HG02884 (cell line): ENCODE measurements around the gene TFEB.

ENCODE experiments used
- ATAC-seq: cut with Tn5 transposase; IDR thresholded peaks from one replicate; pipeline ENCODE4 v1.9.1; 2021; ENCODE audit warnings: mild to moderate bottlenecking, moderate library complexity; ENCODE audit not compliant: unreplicated experiment

The TFEB gene

DNA sequence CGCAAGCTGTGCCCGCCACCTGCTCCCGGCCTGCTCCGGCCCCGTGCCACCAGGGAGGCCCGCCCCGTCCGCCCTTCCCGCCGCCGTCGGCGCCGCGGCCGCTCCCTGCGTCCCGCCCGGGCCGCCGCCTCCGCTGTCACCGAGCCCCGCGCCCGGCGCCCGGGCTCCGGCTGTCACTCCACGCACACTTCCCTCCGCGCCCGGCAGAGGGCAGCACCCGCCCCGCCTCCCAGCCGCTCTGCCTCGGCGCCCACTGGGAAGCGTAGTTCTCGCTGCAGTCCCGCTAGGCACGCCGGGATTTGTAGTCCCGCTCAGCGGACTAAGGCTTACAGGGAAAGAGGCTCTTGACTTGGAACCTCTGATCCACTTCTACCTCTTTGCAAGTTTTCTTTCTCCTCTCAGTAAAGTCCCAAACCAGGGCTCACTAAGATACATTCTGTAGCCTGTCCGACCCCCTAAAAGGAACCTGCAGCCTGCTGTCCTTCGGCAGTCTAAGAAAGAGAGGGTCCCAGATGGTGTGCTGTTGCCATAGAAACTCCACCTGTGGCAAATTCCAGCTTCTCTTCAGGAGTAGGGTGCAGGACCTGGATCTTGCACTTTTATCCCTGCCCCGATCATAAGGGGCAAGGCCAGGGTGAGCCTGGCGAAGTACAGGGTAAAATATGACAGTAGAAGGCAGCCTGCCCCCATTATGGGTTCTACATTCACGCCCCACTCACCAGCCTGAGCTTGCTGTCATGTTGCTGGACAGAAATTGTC, at the start of gene TFEB:
TSS of gene TFEB (minus strand) at position 182 of the 759 bp plus-strand sequence. CDS start 44,395 bp downstream, outside the sequence.
- ATAC-seq = peak; percentile 40

DNA sequence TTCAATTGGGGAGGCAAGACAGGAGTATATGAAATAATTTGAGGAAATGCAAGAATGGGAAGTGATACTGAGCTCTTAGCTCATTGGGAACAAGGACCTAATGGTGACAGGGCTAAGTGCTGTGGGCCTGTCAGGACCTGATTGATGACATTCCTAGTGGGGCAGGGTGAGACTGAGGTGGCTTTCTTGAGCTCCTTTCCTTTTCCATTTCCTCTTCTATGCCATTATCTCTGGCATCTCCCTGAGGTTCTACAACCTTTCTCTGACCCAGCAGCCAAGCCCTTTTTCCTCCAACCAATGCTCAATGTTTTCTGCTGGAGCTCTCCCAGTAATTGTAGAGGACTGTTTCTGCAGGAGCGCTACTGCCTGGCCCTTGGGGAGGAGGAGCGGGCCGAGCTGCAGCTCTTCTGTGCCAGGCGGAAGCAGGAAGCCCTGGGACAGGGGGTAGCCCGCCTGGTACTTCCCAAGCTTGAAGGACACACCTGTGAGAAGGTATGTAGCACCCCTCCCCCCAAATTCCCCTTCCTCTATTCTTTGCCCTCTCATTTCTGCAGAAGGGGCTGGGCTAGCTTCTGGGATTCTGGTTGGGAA, 49.3 kb upstream of the TFEB start:
- no peak for ATAC-seq

DNA sequence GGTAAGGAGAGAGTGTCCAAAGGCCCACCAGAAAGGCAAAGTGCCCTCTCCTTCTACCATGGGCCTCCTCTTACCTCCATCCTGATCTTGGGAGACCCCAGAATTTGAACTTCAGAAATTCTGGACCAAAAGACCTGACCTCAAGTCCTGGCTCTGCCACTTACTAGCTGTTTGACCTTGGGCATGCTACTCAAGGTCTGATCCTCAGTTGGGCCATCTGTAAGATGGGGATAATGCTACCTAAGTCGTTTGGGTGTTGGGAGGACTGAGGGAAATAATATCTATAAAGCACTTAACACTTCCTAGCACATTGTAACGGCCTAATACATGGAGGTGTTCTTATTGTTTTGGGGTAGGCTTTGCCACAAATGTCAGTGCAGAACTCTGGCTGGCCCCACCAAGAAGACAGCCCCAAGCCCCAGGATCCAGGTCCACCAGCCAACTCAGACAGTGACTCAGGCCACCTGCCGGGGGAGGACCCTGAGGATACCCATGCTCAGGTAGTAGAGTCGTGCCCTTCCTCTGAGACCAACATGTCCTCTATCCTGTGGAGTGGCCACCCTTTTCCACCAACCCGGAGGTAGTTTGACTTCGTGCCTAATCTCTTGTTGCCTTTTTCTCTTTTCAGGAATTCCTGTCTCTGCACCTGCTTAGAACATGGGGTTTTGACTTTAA, 47.8 kb upstream of the TFEB start:
- no peak for ATAC-seq

DNA sequence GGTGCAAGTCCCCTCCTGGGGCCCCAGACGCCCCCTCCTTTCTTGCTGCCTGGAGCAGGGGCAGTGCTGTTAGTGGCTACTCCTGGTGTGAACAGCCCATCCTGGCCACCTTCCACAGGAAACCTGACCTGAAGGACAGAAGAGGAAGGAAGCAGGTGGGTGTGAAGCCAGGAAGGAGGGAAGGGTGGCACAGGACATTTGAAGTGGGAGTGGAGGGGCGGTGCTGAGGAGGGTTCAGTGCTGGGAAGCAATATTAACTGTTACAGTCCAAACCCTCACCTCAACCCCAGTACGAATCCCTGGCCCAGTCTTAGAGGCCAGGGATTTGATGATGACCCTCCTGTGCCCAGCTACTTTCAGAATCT, 45.9 kb upstream of the TFEB start:
- no peak for ATAC-seq

DNA sequence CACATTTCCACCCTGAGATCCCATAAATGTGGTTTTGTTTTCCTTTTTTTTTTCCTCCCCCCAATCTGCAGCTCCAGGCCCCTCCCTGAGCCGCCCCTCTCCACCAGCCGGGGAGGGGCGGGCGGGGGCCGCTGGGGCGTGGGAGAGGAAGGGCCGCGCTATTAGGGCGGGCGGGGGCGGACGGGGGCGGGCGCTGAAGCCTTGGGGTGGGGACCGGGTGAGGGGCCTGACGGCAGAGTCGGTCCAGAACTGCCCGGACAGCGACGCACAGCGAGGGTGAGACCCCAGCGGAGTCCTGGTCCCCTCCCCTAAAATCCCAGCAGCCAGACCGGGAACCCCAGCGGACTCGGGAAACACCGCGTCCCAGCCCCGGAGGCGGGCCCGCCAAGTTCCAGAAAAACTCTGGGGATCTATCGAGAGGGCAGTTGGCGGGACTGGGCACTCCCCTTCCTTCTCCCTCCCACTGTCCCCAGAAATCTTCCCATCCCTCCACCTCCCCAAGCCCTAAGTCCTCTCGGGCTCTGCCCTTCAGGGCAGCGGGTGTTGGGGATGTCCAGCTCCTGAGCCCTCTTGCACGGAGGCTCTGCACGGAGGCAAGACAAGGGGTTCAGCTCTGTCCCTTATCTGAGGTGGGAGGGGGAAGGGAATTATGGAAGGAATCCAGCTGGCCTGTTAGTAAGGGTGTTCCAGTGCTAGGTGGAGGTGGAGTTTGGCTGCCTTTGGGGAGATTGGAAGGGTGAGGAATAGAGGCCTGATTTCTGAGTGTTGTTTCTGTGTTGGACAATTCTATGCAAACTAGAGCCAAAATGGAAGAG, 45.4 kb upstream of the TFEB start, which contains the start of gene PRICKLE4:
TSS of gene PRICKLE4 (plus strand) at position 232 of the 815 bp plus-strand sequence. CDS start 2,692 bp downstream, outside the sequence.
- ATAC-seq = no peak

DNA sequence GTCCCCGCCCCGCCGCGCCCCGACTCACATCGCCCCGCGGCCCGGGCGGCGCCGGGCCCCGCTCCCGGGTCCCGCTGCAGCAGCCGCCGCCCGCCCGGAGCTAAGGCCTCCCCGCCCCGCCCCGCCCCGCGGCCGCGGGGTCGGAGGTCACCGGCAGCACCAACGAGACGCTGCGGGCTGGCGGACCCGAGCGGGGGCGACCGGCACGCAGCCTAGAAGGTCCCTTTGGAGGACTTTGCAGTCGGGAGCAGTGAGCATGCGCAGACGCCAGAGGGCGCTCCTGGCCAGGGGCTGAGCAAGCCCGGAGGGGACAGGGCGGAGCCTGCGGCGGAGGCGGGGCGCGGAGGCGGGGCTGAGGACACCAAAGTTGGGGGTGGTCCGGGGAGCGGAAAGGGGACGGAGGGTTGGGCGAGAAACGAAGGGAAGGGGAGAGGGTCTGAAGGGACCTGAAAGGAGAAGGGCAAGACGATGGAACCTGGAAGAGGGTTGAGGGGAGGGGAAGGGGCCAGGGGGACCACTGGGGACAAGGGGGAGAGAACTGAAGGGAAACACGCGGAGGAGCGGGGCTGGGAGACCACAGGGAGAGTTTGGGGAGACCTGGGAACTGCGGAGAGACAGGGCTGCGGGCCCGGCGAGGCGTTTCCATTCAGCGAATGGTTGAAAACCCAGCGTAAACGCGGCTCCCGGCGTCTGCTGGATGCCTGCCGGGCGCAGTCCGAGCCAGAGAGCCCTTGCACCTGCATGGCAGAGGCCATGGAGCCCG, 44.6 kb upstream of the TFEB start, which contains the start of gene FRS3:
TSS of gene FRS3 (minus strand) at position 113 of the 763 bp plus-strand sequence. CDS start 2,913 bp downstream, outside the sequence.
- peak; percentile 79 for ATAC-seq

DNA sequence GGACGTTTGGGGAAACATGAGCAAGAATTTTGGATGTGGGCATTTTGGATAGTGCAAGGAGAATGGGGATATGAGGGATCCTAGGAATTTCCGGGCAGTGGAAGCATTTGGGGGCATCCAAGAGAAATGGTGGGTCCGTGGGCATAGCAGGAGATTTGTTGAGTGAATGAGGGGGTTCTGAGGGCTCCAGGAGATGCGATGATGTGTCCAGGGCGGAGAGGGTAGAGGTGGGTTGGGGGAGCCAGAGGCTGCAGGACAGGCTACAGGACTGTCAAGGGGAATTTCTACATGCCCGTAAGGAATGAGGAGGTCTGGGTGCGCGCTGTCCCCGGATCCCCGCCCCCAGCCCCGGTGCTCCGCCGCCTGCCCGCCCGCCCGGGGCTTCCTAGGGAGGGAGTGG, 43.9 kb upstream of the TFEB start:
- ATAC-seq = peak; percentile 23

DNA sequence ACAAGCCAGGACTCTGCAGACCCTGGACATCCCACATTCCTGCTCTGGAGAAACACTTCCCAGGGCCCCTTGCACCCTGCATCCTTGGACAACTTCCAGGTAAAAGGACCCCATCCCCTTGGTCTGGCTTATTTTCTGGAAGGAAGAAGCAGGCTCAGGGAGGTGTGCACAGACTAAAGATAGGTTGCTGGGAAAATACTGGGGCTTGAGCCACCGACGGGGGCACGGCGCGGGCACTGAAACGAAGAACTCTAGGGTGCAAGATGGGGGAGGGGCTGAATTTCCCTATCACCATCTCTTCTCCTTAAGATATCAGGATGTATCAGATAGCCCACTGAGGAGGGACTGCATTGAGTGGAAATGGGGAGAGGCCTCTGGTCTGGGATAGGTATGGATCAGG, 43.5 kb upstream of the TFEB start:
- ATAC-seq = no peak

DNA sequence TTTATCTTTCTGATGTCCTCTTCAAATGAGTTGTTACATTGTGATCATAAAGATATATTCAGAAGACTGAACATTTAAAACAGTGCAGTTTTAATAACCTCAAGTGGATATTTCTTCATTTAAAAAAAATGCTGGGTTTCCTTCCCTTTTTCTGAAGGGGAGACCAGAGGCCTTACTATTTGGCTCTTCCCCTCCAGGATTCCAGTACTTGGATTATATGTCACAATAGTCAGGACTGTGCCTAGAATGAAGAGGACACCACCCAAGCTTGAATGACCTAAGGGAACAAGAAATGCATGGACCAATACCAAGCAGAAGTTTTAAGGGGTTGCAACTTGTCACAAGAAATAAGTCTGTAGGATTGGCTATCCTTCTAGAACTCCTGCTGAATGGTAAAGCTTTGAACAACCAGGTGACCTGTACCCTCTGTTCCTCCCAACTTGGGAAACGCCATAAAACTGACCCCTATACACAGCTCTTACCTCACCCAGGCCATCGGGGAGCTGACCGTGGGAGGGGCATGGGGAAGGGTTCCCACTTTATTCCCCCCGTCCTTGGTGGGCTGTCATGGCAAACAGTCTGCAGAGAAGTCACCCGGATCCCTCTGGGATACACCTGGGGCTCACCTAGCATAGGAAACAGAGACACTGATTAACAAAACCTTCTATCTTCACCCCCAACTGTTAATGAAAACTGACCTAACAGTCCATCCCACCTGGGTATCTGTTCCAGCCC, 42.3 kb upstream of the TFEB start:
- no peak for ATAC-seq

DNA sequence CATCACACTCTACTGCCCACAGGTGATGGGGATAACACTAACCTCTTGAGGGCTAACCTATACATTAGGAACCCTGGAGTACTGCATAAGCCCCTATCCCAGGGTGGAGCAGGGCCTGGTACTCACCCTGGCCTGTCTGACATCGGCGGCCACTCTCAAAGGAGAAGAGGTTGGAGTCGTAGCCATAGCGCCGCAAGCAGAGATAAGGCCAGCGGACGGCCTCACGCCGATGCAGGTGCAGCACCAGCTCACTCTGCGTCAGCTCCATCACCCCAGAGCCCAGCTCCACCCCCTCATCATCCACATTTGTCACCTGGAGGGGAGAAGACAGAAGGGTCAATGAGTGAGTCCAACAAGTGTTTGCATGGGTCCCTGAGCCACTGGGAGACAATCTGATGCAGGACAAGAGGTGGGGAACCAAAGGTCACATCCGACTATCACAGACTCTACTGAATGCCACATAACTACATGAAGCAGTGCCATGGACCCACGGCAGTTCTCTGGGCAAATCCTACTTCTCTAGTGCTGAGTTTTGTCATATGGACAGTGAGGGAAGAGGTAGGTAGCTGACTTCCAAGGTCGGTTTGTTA, 40.0 kb upstream of the TFEB start:
- ATAC-seq = no peak

DNA sequence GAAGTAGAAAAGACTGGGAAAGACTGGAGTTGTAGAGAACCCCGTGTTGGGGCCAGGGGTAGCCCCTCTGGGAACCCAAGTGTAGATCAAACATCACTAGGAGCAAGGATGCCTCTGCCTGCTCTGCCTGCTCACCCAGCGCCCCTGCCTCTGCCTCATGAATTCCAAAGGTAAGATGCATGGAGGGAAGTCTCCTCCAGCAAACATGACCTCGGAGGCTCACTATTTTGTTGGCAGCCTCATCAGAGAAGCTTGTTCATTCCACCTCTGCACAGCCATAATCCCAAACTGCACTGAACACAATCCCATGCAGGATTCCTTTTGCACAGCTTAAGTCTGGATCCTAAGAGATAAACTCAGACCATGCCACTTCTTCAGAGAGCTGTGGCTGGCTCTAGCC, 39.4 kb upstream of the TFEB start:
- ATAC-seq = no peak

DNA sequence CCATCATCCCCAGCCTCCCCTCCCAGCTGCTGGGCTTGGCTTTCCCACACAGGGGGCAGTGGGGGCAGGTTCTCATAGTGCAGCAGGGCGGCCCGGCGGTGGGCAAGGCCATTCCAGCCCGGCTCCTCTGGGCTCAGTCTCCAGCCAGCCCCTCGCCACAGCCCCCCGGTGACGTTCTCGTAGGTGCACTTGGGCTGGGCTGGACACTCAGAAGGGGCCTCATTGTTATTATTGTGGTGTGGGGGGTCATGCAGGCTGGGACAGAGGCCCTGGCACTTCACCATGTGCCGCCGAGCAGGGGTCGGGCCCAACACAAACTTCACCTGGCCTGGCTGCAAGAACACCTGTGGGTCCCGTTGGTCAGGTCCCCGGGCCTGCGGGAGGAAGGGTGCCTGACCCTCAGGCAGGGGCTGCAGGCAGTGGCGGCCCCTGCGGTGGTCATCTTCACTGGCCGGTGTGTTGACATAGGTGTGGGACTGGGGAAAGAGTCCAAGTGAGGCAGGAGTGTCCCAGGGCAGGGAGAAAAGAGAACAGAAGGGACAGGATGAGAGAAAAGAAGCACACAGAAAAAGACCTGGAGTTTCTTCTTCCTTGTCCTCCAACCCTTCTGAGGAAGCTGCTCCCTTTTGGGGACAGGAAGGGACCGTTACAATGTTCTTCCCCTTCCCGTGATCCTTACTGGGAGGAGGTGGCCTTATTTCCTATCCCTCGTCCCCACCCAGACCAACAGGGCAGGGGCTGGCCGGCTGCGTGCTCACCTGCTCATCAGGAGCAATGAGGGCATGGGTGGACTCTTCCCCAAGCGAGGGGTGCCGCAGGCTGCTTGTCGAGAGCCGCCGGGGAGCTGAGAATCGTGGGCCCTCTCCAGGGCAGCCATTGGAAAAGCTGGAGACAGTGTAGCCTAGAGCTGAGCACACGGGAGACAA, 35.9 kb upstream of the TFEB start:
- ATAC-seq = no peak

DNA sequence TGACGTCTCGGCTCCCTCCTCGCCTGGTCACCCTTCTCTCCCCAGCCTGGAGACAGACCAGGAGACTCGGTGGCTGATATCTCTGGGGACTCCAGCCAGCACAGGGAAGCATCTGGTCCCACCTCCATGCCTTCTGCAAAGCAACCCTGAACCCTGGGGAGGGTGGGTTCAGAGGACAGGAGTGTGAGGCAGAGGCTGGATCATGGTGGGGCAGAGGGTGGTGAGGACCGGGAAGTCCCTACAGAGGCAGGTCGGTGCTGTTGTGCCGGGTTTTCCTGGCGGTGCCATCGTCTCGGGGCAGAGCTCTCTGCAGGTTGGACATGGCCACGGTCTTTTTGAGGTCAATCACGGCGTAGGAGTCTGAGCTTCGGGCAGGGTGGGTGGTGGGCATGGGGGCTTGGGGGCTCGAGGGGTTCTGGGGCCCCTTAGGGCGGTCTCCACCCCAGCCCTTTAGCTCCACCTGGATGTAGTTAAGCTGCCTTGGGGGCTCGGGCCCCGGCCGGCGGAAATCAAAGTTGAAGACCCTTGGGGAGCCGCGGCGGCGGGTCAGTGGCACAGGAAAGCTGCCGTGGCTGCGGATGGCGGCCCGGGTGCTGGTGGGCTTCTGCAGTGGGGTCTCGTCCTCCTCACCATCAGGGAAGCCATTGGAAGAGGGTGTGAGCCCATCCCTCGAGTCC, 35.1 kb upstream of the TFEB start:
- ATAC-seq = no peak

DNA sequence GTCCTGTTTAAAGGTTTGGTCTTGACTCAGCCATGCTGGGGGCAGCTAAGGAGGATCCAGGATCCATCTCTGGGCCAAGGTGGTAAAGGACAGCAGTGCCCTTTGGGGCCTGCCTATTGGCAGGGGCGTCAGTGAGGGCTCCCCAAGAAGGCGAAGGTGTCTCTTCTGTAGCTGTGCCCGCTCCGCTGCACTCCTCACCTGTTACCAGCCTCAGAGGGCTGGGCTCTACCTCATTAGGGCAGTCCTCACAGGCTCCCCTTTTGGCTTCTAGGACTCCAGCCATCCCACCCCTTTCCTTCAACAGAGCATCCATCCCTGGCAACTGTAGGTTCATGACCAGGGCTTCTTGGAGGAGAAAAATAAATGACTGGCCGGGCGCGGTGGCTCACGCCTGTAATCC, 34.0 kb upstream of the TFEB start:
- no peak for ATAC-seq

DNA sequence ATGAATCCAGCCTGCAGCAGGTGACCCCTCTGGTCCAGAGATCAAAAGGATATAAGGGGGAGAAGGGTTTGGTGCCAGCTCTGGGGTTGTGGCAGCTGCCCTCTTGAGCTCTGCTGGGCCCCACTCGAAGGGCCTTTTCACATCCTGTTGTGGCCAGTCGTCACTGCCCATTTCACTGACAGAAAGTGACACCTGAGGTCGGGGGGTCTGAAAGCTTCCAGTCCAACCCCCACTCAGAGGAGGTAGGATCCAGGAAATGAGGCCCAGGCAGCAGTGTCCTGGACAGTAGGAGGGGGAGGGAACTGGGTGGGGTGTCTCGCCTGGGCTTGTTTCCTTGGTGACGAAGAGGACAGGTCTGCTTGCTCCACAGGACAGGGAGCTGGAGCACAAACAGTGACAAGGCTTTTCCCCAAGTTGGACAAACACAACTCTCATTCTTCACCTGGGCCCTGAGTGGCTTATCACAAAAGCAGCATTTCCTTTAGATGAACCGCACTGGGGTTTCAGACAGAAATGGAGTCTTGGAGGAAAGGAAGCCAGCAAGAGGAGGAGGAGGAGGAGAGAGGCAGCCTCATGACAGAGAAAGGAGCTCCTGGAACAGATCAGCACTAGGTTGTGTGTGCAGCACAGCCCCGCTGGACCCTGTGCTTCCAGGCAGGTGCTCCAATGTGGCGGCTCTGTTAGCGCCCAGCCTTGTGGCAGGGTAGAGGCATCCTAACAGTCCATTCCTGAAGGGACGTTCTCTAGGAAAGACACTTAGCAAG, 33.3 kb upstream of the TFEB start:
- no peak for ATAC-seq

DNA sequence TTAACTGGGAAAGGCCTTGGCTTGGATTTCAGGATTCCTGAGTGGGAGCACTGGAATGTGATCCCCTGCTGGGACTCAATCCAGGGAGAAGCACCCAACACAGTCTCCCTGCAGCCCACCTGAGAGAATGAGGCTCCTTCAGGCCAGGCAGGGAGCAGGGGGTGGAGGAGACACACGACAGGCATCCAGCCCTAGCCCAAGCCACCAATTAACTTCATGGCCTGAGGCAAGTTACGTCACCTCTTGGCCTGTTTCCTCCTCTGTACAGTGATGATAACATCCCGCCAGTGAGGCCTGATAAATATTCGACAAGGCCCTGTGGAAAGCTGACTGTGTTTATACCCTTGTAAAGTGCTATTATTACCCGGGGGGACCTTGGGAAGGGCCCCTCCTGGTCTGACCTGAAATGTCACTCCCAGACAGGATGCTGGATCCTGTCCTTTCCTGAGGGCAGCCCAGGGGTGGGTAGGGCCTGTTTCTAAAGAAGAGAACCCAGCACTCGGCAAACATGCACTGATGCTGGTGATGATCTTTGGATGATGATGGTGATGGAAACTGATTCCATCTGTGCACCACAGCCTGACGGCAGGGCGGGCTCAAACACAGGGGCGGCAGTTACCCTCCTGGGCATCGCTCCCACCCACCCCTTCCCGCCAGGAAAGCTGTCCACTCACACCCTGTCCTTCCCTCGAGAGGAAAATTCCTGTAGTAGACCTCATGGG, 31.9 kb upstream of the TFEB start:
- no peak for ATAC-seq
